HG02588 (cell line): ENCODE results near the gene SERINC4.

Experiments used
- ATAC-seq: cut with Tn5 transposase; IDR thresholded peaks from one replicate; pipeline ENCODE4 v1.9.1; 2021; ENCODE audit warnings: mild to moderate bottlenecking, moderate library complexity; ENCODE audit not compliant: unreplicated experiment

Gene SERINC4

DNA sequence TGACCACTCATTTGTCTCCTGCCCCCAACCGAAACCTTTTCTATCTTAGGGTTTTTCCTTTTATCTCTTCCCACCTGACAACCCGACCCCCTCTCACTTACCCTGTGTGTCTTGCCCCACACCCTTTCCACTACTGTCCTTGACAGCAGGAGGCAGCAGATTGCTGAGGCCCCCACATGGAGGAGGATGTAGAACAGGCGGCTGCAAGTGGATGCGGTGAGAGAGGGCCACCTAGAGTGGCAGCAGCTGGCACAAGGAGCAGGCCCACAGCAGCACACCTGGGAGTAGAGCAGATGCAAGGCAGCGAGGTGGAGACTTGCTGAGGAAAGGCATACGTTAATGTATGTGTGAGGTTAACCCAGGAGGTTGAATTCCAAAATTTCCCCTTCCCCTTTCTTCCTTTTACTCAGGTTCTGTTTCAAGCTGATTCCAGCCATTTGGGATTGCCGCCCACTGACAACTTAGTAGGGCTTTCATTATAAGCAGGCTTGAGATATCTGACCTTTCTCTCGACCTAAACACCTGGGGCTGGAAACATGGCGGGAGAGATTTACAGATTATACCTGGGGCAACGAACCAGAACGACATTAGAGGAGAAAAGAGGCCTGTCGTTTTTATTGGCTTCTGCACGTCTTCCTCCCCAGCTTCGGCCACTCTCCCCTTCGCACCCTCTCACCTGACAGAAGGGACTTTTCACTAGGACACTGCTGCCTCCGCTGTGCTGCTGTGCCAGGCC, 643 bp downstream of the SERINC4 start:
- no peak for ATAC-seq

DNA sequence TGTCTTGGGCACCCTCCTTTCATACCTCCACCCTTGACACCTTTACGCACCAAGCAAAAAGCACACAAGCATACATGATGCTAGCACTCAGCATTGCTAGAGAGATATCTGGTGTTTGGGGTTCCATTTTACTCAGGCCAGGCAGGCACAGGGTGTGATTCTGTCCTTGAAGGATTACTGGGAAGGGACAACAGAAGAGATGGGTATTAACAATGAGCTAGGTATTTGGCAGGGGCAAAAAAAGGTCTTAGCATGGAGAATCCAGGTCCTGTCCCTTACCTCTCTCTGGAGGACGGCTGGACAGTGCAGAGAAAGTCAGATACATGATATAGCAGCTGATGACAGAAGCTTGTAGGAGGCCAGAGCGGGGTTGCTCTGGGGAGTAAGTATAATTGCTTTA, 3.5 kb downstream of the SERINC4 start:
- no peak for ATAC-seq

DNA sequence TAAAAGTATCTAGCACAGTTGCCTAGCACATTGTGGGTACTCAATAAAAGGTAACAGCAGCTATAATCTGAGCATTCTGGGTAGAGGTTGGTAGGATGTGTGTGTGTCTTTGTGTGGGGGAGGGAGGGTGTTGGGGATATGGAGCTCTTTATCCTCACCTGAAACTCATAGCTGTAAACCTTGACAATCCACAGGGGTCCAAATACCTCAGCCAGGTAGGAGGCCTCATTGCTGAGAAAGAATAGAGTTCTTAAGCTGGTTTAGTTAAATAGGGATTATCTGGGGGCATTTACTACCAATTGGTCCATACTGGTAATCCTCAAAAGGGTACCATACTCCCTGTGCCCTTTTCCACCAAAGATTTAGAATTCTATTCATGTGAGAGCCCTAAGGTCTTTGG, 4.0 kb downstream of the SERINC4 start:
- ATAC-seq, result no peak

DNA sequence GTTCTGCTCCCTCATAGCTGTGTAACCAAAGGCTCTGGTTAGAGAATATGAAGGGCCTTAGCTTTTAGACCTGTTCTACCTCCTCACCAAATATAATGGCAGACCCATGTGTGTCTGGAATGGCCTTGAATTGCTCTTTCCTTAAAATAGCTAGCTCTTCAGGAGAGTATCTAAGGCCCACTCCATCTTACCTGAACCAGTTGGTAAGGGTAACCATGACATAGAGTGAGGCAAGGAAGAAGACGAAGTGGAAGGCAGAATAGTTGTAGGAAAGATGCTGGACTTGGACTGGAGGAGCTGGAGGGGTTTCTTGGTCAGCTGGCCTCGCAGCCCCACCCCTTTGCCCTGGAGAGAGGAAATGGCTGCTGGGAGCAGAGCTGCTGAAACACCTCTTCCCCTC, 4.8 kb downstream of the SERINC4 start:
- ATAC-seq, result no peak

DNA sequence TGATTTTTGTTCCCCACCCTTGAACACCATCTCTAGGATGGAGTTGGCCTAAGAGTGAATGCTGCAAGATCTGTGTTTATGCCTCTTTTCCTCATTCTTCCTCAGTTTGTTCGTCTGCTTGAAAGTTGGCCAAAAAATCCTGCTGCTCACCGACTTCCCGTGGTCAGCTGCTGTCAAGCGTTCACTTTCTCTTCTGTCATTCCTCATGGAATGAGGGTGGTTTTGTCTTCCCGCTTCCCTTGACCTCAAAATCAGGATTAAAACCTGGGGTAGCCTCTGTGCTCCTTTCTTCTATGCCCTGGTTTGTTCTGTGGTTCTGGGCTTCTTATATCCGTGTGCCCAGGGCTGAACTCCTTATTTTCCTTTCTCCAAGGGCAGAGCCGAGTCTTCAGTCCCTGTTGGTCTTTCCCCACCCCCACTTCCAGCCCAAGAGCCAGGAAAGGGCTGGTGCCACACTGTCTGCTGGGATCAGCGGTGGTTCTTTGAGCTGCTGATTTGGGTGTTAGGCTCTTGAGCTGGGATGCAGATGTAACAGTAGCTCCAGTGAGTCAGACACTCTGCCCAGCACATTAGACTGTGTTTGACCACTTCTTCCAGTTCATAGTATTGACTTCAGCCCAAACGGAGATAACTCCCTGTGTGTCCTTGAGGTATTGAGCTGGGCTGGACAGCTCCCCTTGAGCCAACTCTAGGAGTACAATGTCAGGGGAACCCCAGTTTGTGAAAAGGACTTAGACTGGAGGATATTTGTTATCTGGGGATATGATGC, 5.6 kb downstream of the SERINC4 start:
- no peak for ATAC-seq

DNA sequence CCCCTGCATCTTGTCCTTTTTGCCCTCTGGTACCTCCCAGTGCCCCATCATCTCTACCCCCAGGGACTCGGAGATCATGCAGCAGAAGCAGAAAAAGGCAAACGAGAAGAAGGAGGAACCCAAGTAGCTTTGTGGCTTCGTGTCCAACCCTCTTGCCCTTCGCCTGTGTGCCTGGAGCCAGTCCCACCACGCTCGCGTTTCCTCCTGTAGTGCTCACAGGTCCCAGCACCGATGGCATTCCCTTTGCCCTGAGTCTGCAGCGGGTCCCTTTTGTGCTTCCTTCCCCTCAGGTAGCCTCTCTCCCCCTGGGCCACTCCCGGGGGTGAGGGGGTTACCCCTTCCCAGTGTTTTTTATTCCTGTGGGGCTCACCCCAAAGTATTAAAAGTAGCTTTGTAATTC, 6.4 kb downstream of the SERINC4 start:
- ATAC-seq, result no peak

DNA sequence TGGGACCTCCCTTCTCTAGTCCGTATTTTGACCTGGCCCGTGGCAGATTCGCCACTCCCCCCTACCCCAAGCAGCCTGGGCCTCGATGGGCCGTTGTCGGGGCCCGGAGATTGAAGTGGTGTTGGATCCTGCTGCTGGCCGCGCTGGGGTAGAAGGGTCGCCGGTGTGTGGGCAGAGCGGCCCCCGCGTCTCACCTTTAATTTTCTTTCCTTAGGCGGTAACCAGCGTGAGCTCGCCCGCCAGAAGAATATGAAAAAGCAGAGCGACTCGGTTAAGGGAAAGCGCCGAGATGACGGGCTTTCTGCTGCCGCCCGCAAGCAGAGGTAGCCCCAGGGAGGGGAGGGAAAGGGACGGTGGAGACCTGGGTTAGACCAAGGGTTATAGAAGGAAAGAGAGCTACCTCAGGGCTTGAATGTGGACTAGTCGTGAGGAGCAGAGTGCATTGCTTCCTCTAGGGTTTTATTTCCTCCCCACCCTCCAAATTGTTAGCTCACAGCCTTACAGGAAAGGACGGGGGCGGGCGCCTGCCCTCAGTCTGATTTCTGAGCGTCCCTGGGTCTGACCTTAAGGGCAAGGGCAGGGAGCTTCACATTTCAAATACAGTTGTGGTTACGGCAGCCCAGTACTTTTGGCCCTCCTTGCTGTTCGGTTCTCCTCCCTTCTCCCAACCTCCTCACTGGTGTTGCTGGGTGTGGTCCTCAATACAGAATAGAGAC, 7.1 kb downstream of the SERINC4 start:
- ATAC-seq, result no peak

DNA sequence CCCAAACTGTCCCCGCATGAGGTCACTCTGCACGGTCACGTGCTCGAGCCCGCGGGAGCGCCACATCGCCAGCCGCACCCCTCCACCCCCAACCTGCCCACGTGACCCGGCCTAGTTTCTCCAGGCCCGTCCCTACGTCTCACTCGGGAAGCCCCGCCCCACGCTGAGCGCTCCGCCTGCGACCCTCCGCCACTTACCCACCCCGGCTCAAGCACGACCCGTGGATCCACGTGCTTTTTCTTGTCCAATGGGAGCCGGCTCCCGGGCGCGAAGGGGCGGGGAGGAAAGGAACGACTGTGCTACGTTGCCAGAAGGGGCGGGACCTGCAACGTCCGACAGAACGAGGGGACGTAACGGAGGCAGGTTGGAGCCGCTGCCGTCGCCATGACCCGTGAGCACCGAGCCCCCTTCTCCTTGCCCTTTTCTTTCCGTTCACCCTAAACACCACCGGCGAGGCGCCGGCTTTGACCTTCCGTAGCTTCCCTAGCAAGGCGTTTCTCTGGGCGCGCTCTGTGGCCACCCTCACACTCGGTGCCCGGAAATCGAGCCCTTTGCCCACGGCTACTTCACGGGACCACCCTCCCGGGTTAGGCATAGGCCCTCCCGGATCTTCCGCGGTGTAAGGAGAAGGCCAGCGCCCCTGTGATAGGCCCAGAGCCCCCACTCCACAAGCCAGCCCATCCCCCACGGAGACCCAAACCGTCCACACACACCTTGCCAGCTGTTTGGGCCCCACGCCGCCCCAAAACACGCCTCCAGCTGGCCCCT, 7.8 kb downstream of the SERINC4 start, which contains the start of gene SERF2:
Gene SERF2, plus strand, starts transcription at position 328 of the 768 bp plus-strand sequence. Its CDS starts 57 bp downstream, at position 385.
- ATAC-seq, result peak; percentile 86

DNA sequence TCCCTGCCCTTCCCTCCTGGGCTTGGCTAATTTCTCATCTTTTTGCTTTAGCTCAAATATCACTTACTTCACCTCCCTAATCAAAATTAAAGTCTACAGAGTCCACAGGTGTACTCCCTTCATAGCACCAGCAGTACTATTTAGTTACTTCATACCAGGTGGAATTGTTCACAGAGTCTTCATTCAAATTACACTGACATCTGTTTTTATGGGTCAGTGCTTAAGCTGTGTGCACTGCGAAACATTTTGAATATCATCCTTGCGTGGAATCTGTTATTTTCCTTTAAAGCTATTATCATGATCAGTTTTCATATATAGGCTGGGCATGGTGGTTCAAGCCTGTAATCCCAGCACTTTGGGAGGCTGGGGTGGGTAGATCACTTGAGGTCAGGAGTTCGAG, 10.6 kb downstream of the SERINC4 start:
- no peak for ATAC-seq

DNA sequence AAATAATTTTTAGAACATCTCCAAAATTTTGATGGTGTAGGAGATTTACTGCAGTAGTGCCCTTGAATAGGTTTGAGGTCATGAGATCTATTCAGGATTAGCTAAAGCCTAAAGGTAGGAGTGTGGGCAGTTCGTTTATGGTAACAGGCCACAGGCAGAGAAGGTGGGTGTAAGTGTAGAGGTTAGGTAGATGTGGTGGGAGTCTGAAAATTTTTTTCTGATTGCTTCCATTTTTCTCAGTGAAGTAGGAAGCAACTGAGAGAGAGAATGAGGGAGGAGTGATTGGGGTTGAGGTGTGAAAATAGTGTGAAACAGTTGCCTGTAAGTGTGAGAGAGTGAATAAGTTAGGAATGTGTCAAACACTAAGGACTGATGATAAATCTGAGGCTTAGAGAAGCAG, 21.0 kb downstream of the SERINC4 start:
- no peak for ATAC-seq

DNA sequence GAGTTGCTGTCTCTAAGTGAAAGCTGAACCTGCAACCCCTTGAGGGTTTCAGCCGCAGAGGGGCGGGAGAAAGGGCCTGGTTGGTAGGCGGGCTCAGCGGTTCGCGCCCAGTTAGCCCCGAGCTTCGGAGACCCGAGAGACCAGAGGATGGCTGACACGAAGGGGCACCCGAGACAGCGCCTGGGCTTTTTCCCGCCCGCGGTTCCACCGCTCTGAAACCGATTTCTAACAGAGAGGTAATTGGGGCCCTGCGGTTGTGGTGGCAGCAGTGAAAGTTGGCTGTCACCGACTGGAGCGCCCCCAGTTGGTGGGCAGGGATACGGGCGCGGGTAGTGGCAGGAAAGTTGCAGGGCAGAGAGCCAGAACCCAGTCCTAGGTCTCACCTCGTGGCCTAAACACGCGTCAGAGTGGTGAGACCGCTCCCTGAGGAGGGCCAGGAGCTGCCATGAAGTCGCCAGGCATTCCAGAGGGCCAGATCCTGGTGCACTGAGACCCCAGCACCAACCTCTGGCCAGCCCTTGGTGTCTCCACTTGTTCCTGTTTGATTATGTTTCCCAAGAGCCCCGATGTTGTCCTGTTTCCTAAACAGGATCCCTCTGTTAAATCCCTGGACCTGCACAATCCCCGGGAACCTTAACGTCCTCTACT, 22.6 kb downstream of the SERINC4 start:
- ATAC-seq, result peak; percentile 32

DNA sequence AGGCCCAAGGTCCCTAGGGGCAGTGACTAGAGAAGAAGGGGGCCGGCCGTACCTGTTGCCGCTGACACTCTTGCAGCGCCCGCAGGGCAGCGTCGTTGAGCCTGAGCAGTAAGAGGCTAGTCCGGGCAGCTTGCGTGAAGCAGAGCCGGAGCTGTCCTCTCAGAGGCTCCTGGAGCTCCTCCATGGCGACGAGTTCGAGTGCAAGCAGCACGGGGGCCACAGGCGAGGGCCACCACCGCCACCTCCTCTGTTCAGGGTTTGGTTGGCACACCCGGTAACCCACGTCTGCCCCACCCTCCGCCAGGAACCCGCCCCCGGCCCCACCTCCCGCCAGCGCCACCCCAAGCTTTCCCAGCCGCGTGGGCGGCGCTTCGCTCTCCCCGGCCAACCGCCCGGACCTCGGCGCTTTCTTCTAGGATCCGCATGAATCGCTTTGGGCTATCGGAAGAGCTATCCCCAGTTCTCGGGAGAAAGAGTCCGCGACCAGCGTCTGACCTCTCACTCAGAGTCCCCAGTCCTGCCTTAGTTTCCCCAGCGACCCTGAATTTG, 23.2 kb downstream of the SERINC4 start, which contains the start of gene ELL3:
Gene ELL3, minus strand, starts transcription at position 249 of the 549 bp plus-strand sequence. Its CDS starts 65 bp downstream, at position 184.
- peak; percentile 40 for ATAC-seq

DNA sequence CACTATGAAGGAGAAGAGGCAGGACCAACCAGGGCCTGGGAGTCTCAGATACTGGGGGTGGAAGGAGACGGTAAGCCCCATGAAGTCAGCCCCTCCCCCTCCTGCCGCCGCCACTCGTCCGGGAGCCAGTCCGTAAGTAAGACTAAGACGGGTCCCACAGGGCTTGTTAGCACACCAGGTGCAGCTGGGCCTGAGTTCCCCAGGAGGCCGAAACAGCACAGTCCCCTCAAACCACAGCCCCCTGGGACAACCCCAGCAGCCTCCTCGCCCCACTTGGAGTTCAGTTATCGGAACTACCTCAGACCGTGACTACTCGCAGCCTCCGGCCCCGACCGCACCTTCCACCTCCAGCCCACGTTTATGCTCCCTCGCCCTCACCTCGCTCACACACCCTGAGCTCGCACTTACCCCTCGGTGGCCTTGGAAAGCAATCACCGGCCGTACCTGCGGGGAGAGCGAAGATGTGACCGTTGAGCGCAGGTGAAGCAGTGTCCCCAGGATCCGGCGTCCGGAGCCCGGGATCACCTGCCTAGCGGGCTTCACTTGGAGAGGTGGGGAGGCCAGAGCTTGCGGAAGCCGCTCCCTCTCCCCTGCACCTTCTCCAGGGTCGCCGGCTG, 23.8 kb downstream of the SERINC4 start:
- ATAC-seq, result peak; percentile 71

DNA sequence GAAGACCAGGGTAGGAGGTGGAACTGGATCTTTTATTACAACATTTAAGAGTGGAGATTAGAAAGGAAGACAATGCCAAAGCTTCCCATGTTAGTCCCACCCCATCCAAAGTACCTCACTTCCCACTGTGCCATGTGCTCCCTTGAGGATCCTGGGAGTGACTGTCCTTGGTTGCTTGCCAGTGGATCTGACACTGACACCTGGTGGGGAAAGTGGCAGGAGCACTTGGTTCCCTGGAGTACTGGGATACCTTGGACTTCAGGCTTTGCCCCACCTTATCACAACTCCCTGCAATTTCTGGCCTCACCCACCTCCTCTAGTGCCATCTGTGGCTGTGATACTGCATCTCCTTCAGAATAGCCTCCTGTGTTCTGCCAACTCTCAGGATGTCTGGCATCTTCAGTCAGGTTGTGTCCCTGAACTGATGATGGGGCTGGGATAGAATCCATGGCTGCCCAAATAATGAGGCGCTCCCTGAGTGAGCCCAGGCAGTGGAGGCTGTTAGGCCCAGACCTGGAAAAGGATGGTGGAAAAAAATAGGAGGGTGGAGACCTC, 24.5 kb downstream of the SERINC4 start:
- no peak for ATAC-seq

DNA sequence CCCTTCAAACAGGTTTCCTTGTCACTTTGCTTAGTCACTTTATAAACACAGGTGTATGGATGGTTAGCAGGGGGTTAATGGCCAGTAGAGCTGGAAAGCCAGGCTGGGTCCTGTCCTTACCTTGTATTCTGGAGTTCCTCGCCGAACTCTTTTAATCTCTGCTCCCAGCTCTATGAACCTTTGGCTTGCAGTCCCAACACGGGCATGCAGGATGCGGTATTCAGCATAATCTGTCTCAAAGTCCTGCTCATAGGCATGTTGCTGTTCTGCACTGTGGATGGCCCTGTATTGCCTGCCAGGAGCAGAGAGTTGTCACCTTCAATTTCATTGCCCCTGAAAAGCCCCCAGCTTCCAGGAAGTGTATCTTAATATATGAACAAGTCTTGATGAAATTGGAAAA, 26.0 kb downstream of the SERINC4 start:
- no peak for ATAC-seq

DNA sequence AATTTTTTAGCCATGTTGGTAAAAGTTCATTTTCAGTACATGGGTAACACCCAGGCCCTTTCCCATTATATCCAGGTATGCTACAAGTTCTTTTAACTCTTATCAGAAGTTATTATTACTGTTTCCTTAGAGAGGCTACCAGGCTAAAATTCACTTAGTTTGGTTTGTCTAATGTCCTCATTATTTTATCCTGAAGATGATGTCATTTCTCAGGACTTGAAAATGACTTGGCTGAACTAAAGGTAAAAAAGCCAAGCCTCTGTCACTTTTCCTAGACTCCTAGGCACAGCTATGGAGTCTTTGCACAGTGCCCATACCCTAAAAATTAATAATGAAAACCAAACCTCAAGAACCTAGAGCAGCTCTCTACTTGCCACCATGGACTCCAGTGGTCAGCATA, 27.4 kb downstream of the SERINC4 start:
- ATAC-seq, result no peak

DNA sequence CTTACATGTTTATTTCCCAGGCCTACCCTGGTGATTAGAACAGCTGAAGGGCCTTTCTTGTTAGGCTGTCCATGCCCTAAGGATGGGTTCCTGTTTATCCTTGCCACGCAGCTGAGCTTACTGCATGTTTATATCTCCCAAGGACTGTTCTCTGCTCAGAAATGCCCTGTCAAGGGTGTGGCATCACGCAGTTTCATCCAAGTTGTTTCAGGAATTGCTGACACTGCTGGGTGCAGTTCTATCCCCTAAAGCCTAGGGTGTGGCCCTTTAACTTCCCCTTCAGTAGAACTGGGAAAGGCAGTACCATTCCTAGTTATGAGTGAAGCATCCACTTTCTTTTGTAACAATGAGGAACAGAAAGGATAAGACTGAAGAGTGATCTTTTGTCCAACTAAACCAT, 28.2 kb downstream of the SERINC4 start:
- no peak for ATAC-seq

DNA sequence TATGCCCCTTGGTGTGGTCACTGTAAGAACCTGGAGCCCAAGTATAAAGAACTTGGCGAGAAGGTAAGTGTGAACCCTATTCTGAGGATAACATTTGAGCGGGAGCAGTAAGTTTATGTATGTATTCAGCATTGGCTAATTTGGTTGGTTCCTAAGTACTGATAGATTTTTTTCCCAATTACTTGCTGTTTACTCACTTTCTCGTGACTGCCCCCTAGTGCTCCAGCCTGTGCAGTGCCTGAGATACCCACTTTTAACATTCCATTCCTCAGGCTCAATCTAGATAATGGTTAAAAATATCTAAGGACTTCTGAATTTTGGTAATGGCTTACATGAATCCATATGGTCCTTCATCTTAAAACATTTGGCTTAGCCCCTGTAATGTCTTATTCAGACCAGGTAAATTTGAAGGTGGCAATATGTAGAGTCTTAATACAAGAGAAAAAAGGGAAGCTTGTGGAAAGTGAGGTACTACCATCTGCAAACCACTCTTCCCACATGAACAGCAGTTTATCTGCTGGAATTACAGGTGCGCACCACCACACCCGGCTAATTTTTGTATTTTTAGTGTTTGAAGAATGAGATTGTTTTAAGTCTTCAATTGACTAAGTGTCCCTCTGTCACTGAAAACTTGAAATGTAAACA, 30.3 kb downstream of the SERINC4 start:
- no peak for ATAC-seq
